KOPT-K1 (cell line): Measurements from ENCODE around the gene RNF126.

ENCODE experiments used
- H3K27ac ChIP-seq: fragments of 200-600 bp; sonication (generic); 2 replicates; pipeline ENCODE4 v1.5.1; 2016; ENCODE audit warnings: antibody characterized with exemption, mild to moderate bottlenecking, low read depth, low read length; ENCODE audit not compliant: poor library complexity, severe bottlenecking
- H3K36me3 ChIP-seq: fragments of 200-600 bp; sonication (generic); 2 replicates; pipeline ENCODE4 v1.5.1; 2017; ENCODE audit warnings: antibody characterized with exemption, mild to moderate bottlenecking, low read length, moderate library complexity; ENCODE audit not compliant: insufficient read depth
- H3K9me3 ChIP-seq: fragments of 200-600 bp; sonication (generic); 2 replicates; pipeline ENCODE4 v1.5.1; 2017; ENCODE audit warnings: antibody characterized with exemption, low read length, mild to moderate bottlenecking; ENCODE audit not compliant: insufficient read depth, poor library complexity, severe bottlenecking

The RNF126 gene

DNA sequence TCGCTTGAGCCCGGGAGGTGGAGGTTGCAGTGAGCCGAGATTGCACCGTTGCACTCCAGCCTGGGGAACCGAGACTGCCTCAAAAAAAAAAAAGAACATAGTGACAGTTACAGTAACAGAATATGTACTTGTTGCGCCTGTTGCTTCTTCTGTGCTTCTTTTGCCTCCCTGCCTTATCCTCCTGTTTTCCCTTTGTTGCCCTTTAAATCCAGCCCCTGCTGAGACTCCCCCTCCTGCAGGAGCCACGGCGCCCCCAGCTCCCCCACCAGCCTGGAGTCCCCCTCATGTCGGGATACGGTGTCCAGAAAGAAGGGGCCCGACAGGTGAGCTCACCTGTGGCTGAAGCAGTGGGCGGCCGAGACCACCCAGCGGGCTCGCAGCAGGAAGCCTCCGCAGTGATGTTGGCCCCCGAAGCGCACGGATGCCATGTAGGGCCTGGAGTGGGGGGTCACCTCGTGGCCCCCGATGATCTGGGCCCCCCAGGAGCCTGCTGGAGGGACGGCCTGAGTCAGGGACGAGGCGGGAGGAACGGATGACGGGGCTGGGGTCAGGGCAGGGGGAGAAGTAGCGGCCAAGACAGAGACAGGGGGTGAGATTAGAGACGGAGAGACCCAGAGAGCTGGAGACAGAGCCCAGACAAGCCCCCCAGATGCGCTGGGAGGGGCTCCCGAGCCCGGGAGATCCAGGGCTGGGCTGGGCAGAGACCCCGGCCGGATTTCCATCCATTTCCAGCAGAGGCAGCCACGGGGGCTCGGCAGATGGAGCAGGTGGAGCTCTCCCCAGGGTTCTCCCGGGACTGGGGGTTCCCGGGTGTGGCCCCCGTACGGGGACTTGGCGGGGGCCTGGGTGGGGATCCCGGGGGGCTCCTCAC is 31.7 kb upstream of the RNF126 start:
- no peaks in the 10 kb centered on the region for H3K36me3 ChIP-seq
- H3K27ac ChIP-seq, result peak overlapping the region; percentile 68
- no peaks in the 10 kb centered on the region for H3K9me3 ChIP-seq

DNA sequence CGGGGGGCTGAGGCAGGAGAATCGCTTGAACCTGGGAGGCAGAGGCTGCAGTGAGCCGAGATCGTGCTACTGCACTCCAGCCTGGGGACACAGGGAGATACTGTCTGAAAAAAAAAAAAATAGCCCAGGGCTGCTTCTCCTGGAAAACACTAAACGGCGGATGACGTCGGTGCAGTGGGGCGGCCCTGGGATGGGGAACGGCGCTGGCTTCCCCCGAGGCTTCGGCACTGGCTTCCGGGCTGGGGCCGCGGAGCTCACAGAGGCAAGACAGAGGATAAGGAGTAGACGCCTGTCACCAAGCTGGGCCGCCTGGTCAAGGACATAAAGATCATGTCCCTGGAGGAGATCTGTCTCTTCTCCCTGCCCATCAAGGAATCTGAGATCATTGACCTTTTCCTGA is 27.2 kb upstream of the RNF126 start:
- Histone ChIP-seq H3K27ac (no peak overlapping the region), H3K36me3 (no peaks in the 10 kb centered on the region), H3K9me3 (no peaks in the 10 kb centered on the region)

DNA sequence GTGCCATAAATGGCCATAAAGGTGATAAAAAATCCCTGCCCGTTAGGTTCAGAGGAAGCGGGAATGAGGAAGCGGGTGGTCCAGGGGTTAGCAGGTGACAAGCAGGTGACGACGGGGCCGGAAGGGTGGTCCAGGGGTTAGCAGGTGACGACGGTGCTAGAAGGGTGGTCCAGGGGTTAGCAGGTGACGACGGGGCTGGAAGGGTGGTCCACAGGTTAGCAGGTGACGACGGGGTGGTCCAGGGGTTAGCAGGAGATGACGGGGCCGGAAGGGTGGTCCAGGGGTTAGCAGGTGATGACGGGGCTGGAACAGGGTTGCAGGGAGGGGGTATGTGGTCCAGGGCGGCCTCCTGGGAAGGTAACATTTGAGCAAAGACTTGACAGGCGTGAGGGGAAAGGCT is 26.0 kb upstream of the RNF126 start:
- Histone ChIP-seq H3K27ac (no peak overlapping the region), H3K9me3 (no peaks in the 10 kb centered on the region), H3K36me3 (no peaks in the 10 kb centered on the region)

DNA sequence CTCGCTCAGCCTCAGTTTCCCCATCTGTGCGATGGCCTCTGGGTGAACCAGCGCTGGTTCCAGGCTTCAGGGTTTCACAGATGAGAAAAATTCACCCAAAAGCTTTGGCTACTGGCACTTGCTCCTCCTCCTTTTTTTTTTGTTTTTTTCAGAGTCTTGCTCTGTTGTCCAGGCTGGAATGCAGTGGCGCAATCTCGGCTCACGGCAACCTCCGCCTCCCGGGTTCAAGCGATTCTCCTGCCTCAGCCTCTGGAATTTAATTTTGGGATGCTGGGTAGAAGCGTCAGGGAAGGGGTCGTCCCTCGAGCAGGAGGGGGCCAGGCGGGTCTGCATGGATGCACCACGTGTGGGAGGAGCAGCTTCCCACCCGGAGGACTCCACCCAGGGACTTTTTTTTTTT is 25.2 kb upstream of the RNF126 start:
- no peaks in the 10 kb centered on the region for H3K36me3 ChIP-seq
- no peaks in the 10 kb centered on the region for H3K9me3 ChIP-seq
- no peak overlapping the region for H3K27ac ChIP-seq

DNA sequence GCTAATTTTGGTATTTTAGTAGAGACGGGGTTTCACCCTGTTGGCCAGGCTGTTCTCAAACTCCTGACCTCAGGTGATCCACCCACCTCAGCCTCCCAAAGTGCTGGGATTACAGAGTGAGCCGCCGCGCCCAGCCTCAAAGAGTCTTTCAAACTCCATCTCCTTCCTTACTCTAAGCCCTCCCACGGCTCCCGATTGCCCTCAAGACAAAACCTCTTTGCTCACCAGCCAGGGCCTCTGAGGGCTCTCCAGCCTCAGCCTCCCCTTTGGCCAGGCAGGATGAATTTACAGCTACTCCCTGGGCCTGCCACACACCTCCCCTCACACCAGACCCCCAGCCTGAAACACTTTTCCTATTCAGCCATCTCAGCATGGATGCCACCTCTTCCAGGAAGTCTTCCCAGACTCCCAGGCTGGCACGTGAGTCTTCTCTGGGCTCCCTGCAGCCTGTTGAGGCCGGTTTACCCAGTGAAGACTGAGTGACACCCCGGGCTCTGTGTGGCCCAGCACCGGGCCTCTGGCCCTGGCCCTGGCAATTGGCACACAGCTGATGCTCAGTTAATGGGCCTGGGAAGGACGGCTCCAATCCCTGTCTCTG is 24.7 kb upstream of the RNF126 start:
- Histone ChIP-seq H3K9me3 (no peaks in the 10 kb centered on the region), H3K27ac (no peak overlapping the region), H3K36me3 (no peaks in the 10 kb centered on the region)

DNA sequence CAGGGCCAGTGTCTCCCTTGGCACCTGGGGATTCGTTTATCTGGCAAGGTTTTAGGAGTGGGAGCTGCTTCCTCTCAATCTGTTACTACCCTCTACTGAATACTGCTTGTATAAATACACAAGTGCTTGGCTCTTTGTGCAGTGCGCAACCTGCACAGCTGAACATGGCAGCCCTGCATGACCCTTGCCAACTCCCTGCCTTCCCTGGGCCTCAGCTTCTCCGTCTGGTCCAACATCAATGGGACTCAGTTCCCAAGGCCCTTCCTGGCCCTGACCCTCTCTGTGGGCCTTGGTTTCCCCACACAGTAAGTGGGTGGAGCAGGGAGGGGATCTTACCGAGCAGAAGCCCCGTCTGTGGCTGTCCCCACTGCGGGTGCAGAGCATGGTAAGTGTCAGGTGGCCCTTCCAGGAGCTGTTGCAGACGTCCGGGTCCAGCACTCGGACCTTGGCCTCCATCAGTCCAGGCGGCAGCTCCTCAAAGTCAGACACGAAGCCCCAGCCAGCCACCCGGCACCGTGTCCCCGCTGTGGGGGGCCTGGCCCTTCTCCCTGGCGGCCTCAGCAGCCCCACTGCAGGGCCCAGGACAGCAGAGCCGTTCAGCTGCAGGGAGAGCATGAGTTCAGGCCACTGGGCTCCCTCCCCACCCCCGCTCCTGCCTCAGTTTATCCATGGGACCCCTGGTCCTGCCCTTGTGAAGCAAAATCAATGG is 23.7 kb upstream of the RNF126 start:
- no peaks in the 10 kb centered on the region for H3K36me3 ChIP-seq
- H3K9me3 ChIP-seq, result no peaks in the 10 kb centered on the region
- no peak overlapping the region for H3K27ac ChIP-seq

DNA sequence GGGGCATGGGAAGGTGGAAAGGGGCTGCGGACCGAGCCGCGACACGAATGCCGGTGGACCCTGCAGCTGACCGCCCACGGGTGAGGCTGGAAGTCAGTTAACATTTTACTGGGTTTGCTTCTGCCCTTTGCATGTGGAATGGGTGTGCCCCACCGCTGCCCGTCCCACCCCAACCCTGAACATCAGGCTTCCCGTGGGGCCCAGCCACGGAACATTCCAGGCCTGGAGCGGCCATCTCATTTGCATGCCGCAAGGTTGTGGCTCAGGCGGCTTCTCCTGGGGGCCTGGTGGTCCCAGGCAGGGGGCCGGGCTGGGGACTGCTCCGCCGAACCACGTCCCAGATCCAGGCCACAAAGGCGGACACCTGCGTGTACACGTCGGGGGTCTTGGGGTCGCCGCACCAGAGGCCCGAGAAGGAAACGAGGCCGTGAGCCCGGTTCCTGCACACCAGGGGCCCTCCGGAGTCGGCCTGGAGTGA is 22.5 kb upstream of the RNF126 start:
- Histone ChIP-seq H3K9me3 (no peaks in the 10 kb centered on the region), H3K36me3 (no peaks in the 10 kb centered on the region), H3K27ac (no peak overlapping the region)

DNA sequence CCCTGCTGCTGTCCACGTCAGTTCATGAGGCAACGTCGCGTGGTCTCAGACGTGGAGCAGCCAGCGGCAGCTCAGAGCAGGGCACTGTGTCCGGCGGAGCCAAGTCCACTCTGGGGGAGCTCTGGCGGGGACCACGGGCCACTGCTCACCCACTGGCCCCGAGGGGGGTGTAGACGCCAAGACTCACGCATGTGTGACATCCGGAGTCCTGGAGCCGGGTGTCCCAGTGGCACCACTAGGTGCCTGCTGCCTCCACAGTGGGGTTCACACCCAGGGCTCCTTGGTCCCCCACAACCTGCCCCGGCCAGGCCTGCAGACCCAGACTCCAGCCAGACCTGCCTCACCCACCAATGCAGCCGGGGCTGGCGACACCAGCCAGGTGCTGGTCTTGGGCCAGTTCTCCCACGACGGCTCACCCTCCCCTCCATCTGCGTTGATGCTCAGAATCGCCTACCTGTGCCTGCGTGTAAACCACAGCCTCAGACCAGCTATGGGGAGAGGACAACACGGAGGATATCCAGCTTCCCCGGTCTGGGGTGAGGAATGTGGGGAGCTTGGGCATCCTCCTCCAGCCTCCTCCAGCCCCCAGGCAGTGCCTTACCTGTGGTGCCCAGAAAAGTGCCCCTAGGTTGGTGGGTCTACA is 19.8 kb upstream of the RNF126 start:
- Histone ChIP-seq H3K36me3 (no peaks in the 10 kb centered on the region), H3K9me3 (no peaks in the 10 kb centered on the region), H3K27ac (no peak overlapping the region)

DNA sequence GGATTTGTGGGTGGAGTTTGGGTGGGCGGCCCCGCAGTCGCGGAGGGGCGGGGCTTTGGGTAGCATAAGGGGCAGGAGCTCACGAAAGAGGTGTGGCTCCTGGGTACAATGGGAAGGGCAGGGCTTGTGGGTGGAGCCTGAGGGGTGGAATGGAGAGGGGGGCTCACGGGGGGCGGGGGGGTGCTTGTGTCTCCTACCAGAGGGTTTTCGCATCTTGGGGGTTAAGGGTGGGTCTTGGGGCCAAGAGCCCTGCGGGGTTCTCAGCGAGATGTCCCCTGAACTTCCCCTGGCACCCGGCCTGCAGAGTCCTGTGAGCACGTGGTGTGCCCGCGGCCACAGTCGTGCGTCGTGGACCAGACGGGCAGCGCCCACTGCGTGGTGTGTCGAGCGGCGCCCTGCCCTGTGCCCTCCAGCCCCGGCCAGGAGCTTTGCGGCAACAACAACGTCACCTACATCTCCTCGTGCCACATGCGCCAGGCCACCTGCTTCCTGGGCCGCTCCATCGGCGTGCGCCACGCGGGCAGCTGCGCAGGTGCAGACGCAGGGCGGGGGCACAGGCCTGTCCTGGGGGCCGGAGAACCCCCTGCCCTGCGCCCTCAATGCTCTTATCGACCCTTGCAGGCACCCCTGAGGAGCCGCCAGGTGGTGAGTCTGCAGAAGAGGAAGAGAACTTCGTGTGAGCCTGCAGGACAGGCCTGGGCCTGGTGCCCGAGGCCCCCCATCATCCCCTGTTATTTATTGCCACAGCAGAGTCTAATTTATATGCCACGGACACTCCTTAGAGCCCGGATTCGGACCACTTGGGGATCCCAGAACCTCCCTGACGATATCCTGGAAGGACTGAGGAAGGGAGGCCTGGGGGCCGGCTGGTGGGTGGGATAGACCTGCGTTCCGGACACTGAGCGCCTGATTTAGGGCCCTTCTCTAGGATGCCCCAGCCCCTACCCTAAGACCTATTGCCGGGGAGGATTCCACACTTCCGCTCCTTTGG is 18.3 kb upstream of the RNF126 start:
- H3K36me3 ChIP-seq, result no peaks in the 10 kb centered on the region
- H3K9me3 ChIP-seq, result no peaks in the 10 kb centered on the region
- peak overlapping the region; percentile 76 for H3K27ac ChIP-seq

DNA sequence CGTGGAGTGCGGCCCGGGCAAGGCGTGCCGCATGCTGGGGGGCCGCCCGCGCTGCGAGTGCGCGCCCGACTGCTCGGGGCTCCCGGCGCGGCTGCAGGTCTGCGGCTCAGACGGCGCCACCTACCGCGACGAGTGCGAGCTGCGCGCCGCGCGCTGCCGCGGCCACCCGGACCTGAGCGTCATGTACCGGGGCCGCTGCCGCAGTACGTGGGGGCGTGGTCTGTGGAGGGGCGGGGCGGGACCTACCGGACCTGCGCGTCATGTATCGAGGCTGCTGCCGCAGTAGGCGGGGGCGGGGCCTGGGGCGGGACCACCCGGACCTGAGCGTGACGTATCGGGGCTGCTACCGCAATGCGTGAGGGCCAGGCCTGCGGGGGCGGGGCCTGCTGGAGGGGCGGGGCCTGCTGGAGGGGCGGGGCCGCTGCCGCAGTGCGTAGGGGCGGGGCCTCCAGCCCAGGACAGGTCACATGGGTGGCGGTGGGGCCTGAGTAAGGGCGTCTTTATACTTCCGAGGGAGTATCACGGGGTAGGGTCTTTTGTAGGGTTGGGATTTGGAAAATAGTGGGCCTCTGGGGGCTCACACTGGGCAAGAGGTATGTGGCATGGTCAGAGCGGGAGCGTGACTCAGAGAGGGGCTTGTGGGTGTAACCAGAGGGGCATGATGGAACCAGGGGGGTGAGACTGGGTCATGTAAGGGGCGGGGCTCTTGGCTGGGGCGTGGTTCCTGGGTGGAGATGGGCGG is 17.4 kb upstream of the RNF126 start:
- Histone ChIP-seq H3K9me3 (no peaks in the 10 kb centered on the region), H3K36me3 (no peaks in the 10 kb centered on the region), H3K27ac (peak overlapping the region; percentile 91)

DNA sequence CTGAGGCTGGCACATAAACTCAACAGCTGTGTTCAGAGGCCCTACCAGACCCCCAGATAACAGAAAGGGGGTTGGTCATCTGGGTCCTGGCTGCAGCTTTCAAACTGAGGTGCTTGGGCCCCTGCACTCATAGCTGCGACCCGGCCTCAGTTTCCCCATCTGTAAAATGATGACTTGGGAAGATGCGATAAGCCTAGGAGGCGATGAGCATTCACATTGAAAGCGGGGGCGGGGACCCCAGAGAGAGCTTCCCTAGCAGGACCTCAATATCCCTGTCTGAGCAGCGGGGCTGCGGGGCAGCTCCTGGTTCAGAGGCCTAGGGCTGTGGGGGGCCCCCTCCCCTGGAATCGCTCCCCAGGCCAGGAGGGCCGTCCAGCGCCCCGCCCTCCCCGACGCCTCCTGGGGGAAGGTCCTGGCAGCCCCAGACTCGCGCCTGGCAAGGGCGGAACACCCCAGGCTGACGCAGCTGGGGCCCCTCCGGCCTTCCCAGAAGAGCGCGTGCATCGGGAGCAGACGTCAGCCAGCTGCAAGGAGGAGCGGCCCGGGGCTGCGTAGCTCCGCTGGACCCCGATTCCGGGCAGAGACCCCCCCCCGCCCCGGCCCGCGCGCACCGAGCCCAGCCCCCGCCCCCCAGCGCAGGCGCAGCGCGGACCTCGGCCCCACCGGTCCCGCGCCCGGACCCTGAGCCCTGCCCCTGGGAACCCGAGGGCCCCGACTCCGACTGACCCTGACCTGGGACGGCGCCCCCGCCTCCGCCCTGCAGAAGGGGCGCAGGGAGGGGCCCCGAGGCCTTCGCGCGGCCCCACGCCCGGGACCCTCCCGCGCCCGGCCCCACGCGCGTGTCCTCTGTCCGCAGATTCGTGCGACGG is 16.6 kb upstream of the RNF126 start:
- no peaks in the 10 kb centered on the region for H3K9me3 ChIP-seq

DNA sequence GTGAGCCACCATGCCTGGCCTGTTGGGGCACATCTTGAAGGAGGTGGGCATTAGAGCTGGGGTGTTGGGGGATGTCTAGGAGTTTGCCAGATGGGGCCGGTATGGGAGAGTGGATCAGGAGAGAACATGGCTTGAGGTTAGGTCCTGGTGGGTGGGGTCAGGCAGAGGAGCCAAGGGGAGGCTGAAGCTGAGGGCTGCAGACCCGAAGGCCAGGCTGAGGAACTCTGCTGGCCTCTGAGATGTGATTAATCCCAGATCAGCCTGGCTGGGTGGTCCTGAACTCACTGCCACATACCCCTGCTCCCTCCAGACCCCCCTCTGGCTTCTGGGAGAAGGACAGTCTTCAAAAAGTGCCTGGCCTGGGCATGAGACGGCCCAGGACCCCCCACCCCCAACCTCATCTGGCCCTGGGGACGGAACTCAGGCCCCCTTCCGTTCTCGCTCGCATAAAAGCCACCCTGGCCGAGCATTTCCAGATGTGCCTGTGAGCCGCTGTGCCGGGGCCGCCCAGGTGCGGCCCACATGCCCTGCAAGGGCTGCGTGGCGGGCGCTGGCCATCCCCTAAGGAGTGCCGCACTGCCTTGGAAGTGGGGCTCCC is 15.9 kb upstream of the RNF126 start:
- no peak overlapping the region for H3K27ac ChIP-seq
- no peaks in the 10 kb centered on the region for H3K36me3 ChIP-seq
- no peaks in the 10 kb centered on the region for H3K9me3 ChIP-seq

More for the DNA sequence above, 16.6 kb upstream of the RNF126 start:
- H3K36me3 ChIP-seq, result no peaks in the 10 kb centered on the region
- H3K27ac ChIP-seq, result peak overlapping the region; percentile 91
